Limb (tissue), 2 donors: ENCODE measurements around the gene MLIP.
"Not testable (repeated sequence)": the region's sequence is repeated elsewhere in the genome, so short reads cannot be mapped to it uniquely, and the experiment has no call there.

Experiments
- DNase-seq, 2 donors: peaks; one replicate each; pipeline ENCODE4 v3.0.0-alpha.2; 2016; ENCODE audit errors: extremely low spot score in 2 of 2

MLIP gene

DNA sequence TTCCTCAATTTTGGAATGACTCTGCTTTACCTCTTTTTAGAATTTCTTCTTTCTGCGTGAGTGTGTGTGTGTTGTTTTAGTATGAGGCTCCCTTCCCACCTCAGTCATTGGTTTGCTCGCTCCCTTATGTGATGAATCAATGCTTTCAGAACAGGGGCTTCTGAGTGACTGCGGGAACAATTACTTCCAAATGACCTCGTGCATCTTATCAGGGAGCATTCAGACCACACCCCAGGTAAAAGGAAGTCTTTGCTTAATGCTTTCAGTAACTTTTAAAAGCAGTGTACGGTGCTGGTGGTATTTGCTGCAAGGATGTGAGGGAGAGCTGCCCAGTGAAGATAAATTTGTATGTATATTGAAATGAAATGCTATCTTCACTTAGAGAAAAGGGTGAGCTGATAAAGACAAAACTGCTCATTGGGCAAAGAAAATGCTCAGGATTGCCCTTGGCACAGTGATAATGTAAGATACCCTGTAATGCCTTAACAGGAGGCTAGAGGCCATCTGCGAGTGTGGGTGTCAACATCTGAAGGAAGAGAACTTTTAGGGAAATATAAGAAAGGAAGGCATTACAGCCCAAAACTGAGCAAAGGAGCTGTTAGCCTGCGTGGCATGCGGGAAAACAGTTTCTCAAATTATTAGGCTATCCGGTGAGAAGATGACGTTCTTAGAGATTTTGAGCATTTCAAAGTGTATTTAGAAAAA, at the start of gene MLIP:
Gene MLIP (plus strand): TSS at position 103 of the 705 bp plus-strand sequence. CDS start 37 bp downstream, at position 140.
- no peak for DNase-seq

- DNase-seq: no peak
These were observed 48.1 kb upstream of the MLIP start for GRCh38 chr6:54063228-54063539.

GRCh38 chr6:54068694-54069093, 42.5 kb upstream of the MLIP start:
- DNase-seq: no peak

DNA sequence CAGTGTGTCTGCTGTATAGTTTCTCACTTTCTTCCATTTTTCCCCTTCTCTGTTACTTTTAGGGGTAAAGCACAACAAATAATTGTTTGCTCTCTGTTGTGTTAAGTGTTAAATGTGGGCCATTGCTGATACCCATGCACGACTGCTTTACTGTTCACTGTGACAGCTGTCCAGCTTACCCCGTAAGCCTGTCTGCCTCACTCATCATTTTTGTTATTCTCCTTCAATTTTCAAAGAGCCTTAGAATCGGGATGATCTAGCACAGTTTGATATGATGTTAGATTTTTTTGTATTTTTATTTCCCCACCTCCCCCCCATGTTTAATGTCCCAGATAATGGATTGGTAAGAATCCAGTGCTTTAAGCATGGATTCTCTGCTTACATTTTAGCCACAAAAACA, 41.2 kb upstream of the MLIP start:
- peak in 1 of 2 donors; percentile 20 for DNase-seq

DNA sequence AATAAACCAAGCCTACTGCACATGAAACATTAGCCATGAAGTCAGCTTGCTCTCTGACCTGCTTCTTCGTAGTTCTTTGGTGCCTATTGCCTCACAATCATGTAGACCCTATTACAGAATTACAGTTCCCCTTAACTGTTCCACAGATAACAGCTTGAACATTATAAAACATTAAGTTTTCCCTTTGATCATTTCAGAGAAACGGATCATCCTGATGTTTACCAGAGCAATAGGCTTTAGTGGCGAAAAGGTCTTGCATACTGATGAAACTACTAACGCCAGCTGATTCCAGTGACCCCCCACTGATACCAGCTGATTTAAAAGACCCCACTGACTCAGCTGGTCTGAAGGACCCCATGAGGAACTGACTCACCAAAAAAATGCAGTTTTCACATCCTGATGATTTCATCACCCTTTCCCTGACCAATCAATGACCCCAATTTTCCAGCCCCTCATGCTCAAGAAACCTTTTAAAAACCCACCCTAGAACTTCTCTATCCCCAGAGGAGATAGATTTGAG, 39.4 kb upstream of the MLIP start:
- peak in 1 of 2 donors; percentile 0 for DNase-seq

GRCh38 chr6:54072635-54073313, 38.5 kb upstream of the MLIP start:
- peak in 1 of 2 donors; percentile 0 for DNase-seq

GRCh38 chr6:54073487-54073886, 37.8 kb upstream of the MLIP start:
- no peak for DNase-seq

DNA sequence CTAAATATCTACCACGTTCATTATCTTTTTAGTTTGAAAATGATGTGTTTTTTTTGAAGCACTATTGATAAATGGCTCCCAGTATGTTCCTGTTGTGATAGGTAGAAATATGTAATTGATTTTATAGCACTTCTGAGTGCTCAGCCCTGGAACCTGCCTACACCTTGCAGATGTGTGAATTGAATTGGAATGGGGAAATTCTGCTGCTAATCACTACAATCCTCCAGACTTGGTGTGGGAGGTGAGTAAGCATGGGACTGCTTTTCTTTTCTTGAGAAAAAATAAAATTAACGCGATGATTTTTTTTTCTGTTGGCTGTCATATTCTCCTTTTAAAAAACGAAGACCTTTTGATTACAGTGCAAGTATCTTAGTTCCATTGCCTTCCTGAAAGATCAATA, 37.1 kb upstream of the MLIP start:
- DNase-seq: peak in 1 of 2 donors; percentile 0

GRCh38 chr6:54074578-54075195, 36.6 kb upstream of the MLIP start:
- DNase-seq: peak in 1 of 2 donors; percentile 72

GRCh38 chr6:54076159-54076789, 35.0 kb upstream of the MLIP start:
- DNase-seq: peak in 1 of 2 donors; percentile 0

- DNase-seq: not testable (repeated sequence)
These were observed 29.7 kb upstream of the MLIP start for GRCh38 chr6:54081499-54081898.

- DNase-seq: peak in 1 of 2 donors; percentile 43
These were observed 28.0 kb upstream of the MLIP start for GRCh38 chr6:54083287-54083686.

GRCh38 chr6:54084231-54084630, 27.0 kb upstream of the MLIP start:
- peak in 1 of 2 donors; percentile 1 for DNase-seq

DNA sequence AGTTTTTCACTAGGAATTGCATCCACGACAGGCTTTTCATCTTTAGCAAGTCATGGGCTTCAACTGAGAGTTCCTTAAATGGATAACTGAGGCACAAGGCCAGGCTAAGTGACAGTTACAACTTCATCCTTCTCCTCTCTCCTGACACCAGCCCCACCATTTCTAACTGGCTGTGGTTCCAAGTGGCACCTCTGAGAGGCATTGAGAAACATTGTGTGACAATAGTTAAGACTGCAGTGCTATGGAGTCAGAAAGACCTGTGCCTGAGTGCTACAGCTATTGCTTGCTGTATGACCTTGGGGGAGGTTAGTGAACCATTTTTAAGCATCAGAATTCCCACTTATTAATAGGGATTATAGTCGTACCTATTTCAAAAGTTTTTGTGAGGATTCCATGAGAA, 26.2 kb upstream of the MLIP start:
- no peak for DNase-seq

DNA sequence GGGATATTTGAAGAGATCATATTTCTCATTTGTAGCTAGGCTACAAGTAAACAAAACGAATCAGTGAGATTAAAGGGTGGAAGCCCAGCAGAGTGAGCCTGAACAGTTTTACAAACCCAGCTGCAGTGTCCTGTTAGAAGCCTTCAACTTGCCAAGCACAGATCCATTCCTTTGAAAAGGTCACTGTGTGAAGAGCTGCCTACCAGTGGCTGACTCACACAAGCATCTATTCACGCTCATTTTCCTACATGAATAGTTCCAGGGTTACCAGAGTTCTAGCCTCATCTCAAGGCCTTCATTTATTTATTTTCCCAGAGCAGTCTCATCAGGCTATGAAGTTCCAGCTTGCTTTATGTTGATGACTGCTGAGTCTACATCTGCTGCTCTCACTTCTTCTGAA, 25.7 kb upstream of the MLIP start:
- DNase-seq: peak in 1 of 2 donors; percentile 58

- no peak for DNase-seq
These were observed 24.8 kb upstream of the MLIP start for GRCh38 chr6:54086439-54086838.

DNA sequence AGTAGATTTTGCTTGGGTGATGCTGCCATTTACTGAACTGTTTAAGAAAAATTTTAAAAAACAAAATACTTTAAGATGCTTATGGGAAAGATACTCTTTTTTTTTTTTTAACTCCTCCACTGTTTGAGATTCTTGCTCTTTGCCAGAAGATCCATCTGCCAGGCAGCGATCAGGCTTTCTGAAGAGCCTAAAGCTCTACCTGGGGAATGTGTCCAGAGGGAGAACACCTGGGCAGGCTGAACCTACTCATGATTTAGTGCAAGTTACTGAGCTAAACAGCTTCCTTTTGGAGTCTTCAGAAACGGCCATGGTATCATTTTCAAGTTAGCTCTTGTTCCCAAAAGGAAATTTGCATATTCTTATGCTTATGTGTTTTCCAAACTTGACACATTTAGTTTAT, 23.5 kb upstream of the MLIP start:
- peak in 1 of 2 donors; percentile 3 for DNase-seq

GRCh38 chr6:54093326-54093948, 17.8 kb upstream of the MLIP start:
- no peak for DNase-seq

DNA sequence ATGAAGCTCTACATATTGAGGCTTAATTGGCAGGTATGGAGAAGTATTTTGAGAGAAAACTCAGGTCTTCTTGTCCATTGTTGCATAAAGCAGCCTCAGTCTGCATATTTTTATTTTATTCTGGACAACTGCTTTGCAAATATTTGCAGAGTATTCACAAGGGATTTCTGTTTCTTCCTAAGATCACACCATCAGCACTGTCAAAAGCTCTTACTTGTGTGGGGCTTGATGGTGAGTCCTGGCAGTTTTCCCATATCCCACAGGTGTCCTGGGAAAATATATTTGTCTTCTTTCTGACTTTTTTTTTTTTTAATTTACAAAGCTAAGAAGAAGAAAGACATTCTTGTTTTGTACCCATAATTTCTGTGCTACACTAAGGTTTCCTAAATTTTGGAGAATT, 16.9 kb upstream of the MLIP start:
- no peak for DNase-seq

DNA sequence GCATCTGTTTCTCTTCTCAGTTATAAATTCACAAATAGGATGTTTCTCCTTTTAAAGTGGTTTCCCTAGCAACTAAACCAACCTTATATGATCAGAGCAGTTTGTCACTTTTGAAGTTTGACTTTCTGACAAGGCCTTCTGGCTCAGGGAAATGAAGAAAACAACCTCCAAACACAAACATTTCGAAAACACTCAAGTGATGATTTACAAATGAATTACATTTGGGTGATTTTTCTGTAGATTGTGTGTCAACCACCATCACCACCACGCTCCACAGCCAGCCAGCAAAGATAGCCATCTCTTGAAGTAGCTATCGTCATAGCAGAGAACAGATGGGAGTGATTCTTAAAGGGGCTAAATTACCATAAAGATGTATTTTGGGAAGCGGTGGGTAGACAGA, 16.5 kb upstream of the MLIP start:
- DNase-seq: no peak

DNA sequence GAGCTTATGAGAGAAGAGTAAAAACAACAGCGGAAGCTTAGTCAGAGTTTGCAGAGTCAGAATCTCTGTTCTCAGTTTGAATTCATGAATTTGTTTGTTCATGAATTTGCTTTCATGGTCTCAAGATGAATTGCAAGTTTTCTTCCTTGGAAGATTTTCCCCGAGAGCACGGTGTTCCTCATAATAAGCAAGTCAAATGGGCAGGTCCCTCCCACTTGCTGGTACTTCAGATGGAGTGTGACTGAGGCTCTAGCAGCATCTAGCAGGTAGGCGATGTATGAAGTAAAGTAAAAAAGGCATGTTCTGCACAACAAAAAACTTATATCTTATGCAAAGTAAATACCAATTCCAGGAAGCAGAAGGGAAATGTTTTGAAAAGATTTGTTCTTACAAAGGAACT, 15.5 kb upstream of the MLIP start:
- no peak for DNase-seq

- no peak for DNase-seq
These were observed 14.4 kb upstream of the MLIP start for GRCh38 chr6:54096811-54097210.
